GM12878 (cell line): Measurements from ENCODE around the gene APPBP2.

Experiments used
- ASH2L ChIP-seq: fragments of 300-600, 200-600 bp; sonication (generic); IDR thresholded peaks from 2 replicates; pipeline ENCODE4 v1.6.1; 2017; ENCODE audit warnings: low read depth, mild to moderate bottlenecking, borderline replicate concordance
- CREB1 ChIP-seq: IDR thresholded peaks from 2 replicates; pipeline ENCODE4 v1.6.1; 2012; ENCODE audit warnings: low read depth, mild to moderate bottlenecking, inconsistent platforms
- EP300 ChIP-seq, 2 experiments: fragments of 150-350 bp in 1 of 2; IDR thresholded peaks; 2 replicates each; pipeline ENCODE4 v1.6.1; 2011 to 2012; ENCODE audit warnings: low read depth in 2 of 2, low read length in 2 of 2, borderline replicate concordance in 1 of 2, improper control_type of control experiment in 1 of 2, inconsistent platforms in 1 of 2; ENCODE audit not compliant: control insufficient read depth in 1 of 2
- MXI1 ChIP-seq: fragments of 150-350 bp; IDR thresholded peaks from 2 replicates; pipeline ENCODE4 v1.6.1; 2011; ENCODE audit warnings: low read depth, mild to moderate bottlenecking, inconsistent platforms, low read length, improper control_type of control experiment
- POLR2A ChIP-seq: IDR thresholded peaks from 2 replicates; pipeline ENCODE4 v1.6.1; 2011; ENCODE audit warnings: low read depth, mild to moderate bottlenecking, low read length

GRCh38 chr17:60524463-60525327, 1.3 kb downstream of the APPBP2 start:
- TF ChIP-seq EP300 (IDR thresholded peaks at IDR 0.05; ENCODE audit: borderline replicate concordance in 1 of 2, control insufficient read depth in 1 of 2, low read depth in 2 of 2, low read length in 2 of 2) (no peak), ASH2L (no peak), MXI1 (no peak), POLR2A (no peak), CREB1 (no peak)
